WERI-Rb-1 (cell line): ENCODE data around the gene CHIA.
A peak's percentile ranks its signal among the peaks of the same experiment; 100 is the strongest.
"Not testable (repeated sequence)": the region's sequence is repeated elsewhere in the genome, so short reads cannot be mapped to it uniquely, and the experiment has no call there.

Experiments
- DNase-seq: peaks from one replicate; pipeline ENCODE4 v3.0.0-alpha.2; 2020
- H3K27ac ChIP-seq: fragments of 250-450 bp; sonication (Bioruptor Pico); 2 replicates; pipeline ENCODE4 v1.5.1; 2020; ENCODE audit warnings: mild to moderate bottlenecking, moderate library complexity
- H3K27me3 ChIP-seq: fragments of 250-450 bp; sonication (Bioruptor Pico); 2 replicates; pipeline ENCODE4 v1.5.1; 2021; ENCODE audit warnings: mild to moderate bottlenecking, low read depth, moderate library complexity; ENCODE audit not compliant: insufficient read depth, severe bottlenecking
- H3K36me3 ChIP-seq: fragments of 250-450 bp; sonication (Bioruptor Pico); 2 replicates; pipeline ENCODE4 v1.5.1; 2020; ENCODE audit warnings: mild to moderate bottlenecking, moderate library complexity
- H3K4me3 ChIP-seq: 2 replicates; pipeline ENCODE4 v1.5.1; 2011; ENCODE audit warnings: low read depth, mild to moderate bottlenecking, control low read depth, low read length
- H3K9me3 ChIP-seq: fragments of 250-450 bp; sonication (Bioruptor Pico); 2 replicates; pipeline ENCODE4 v1.5.1; 2021; ENCODE audit warnings: mild to moderate bottlenecking, moderate library complexity; ENCODE audit not compliant: severe bottlenecking
- CTCF ChIP-seq: IDR thresholded peaks from 2 replicates; pipeline ENCODE4 v1.5.1; 2011; ENCODE audit warnings: low read depth, mild to moderate bottlenecking, control low read depth, inconsistent platforms, low read length

Gene CHIA

GRCh38 chr1:111318523-111318922, 27.9 kb downstream of the CHIA start:
- H3K27ac ChIP-seq, result no peak overlapping the region
- no peak overlapping the region for H3K4me3 ChIP-seq

GRCh38 chr1:111320066-111320879, 29.6 kb downstream of the CHIA start:
- H3K4me3 ChIP-seq, result no peak overlapping the region
- H3K27me3 ChIP-seq, result peaks cover 8% of the 10 kb centered on the region
- no peak for DNase-seq
- no peaks in the 10 kb centered on the region for H3K36me3 ChIP-seq
- TF ChIP-seq CTCF, result no peak
- no peak overlapping the region for H3K27ac ChIP-seq
- H3K9me3 ChIP-seq, result no peaks in the 10 kb centered on the region

More at GRCh38 chr1:111318523-111318922, 27.9 kb downstream of the CHIA start:
- Histone ChIP-seq H3K9me3 (no peaks in the 10 kb centered on the region), H3K27me3 (peaks cover 14% of the 10 kb centered on the region), H3K36me3 (no peaks in the 10 kb centered on the region)
- TF ChIP-seq CTCF, result no peak
- no peak for DNase-seq

GRCh38 chr1:111323231-111323630, 32.6 kb downstream of the CHIA start:
- no peak overlapping the region for H3K4me3 ChIP-seq
- no peaks in the 10 kb centered on the region for H3K36me3 ChIP-seq
- TF ChIP-seq CTCF, result no peak
- H3K27ac ChIP-seq, result no peak overlapping the region
- no peaks in the 10 kb centered on the region for H3K9me3 ChIP-seq
- DNase-seq, result no peak
- H3K27me3 ChIP-seq, result peaks cover 3% of the 10 kb centered on the region

GRCh38 chr1:111332190-111332589, 41.5 kb downstream of the CHIA start:
- TF ChIP-seq CTCF, result no peak
- Histone ChIP-seq H3K4me3 (no peak overlapping the region), H3K27ac (no peak overlapping the region), H3K27me3 (no peaks in the 10 kb centered on the region), H3K9me3 (peaks cover 3% of the 10 kb centered on the region), H3K36me3 (no peaks in the 10 kb centered on the region)
- no peak for DNase-seq

GRCh38 chr1:111334169-111334568, 43.5 kb downstream of the CHIA start:
- peak; percentile 34 for DNase-seq
- H3K9me3 ChIP-seq, result peaks cover 3% of the 10 kb centered on the region
- TF ChIP-seq CTCF, result peak; percentile 51
- no peaks in the 10 kb centered on the region for H3K27me3 ChIP-seq
- H3K36me3 ChIP-seq, result no peaks in the 10 kb centered on the region
- H3K4me3 ChIP-seq, result no peak overlapping the region
- H3K27ac ChIP-seq, result no peak overlapping the region

- not testable (repeated sequence) for H3K9me3 ChIP-seq, H3K27ac ChIP-seq, H3K36me3 ChIP-seq, H3K27me3 ChIP-seq, DNase-seq, H3K4me3 ChIP-seq
These were observed 44.7 kb downstream of the CHIA start for GRCh38 chr1:111335214-111335877.

- not testable (repeated sequence) for H3K27ac ChIP-seq, H3K36me3 ChIP-seq, H3K4me3 ChIP-seq, H3K27me3 ChIP-seq, H3K9me3 ChIP-seq, DNase-seq
These were observed 48.2 kb downstream of the CHIA start for GRCh38 chr1:111338849-111339248.
